ENCODE data around the gene ILKAP.

The ILKAP gene

DNA sequence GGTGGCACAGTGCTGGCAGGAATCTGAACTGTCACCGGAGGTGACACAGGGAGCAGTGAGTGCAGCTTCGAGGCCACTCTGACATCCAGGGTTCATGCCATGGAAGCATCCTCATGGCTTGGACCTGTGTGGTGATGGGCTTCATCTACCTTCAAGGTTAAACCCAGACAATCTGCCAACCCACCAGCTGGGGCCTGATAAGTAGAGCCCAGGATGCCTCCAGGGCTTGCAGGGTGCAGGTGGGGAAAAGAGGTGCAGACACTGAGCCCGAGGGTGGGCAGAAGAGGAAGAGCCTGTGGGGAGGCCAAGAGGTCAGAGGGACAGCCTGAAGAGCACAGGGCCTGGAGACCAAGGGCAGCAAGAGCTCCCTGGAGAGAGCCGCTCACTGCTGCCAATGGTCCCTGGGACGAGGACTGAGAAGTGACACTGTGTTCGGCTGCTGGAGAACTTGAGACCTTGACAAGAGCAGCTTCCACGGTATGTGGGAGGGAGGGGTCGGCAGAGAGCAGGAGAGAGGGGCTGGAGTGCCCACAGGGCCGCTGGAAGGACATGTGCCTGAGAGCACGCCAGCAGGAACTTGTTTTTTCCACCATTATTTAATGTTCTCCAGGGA lies 44.5 kb upstream of the ILKAP start:
- Histone ChIP-seq H3K36me3 (replicated peaks) (no peaks in the 10 kb centered on the region), H3K4me3 (ENCODE audit: low read depth, low read length) (no peak overlapping the region), H3K27me3 (replicated peaks) (no peaks in the 10 kb centered on the region), H3K27ac (no peak overlapping the region)
- DNase-seq = no peak
- in situ Hi-C loops (cut with HindIII; ENCODE audit: low pct_ligation_motif_present, low sequenced_read_pairs) = no loop called here
- TF ChIP-seq, protein P1, sequence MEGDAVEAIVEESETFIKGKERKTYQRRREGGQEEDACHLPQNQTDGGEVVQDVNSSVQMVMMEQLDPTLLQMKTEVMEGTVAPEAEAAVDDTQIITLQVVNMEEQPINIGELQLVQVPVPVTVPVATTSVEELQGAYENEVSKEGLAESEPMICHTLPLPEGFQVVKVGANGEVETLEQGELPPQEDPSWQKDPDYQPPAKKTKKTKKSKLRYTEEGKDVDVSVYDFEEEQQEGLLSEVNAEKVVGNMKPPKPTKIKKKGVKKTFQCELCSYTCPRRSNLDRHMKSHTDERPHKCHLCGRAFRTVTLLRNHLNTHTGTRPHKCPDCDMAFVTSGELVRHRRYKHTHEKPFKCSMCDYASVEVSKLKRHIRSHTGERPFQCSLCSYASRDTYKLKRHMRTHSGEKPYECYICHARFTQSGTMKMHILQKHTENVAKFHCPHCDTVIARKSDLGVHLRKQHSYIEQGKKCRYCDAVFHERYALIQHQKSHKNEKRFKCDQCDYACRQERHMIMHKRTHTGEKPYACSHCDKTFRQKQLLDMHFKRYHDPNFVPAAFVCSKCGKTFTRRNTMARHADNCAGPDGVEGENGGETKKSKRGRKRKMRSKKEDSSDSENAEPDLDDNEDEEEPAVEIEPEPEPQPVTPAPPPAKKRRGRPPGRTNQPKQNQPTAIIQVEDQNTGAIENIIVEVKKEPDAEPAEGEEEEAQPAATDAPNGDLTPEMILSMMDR (IDR thresholded peaks at IDR 0.05; ENCODE audit: low read depth, low read length, missing control alignments) = no peak

DNA sequence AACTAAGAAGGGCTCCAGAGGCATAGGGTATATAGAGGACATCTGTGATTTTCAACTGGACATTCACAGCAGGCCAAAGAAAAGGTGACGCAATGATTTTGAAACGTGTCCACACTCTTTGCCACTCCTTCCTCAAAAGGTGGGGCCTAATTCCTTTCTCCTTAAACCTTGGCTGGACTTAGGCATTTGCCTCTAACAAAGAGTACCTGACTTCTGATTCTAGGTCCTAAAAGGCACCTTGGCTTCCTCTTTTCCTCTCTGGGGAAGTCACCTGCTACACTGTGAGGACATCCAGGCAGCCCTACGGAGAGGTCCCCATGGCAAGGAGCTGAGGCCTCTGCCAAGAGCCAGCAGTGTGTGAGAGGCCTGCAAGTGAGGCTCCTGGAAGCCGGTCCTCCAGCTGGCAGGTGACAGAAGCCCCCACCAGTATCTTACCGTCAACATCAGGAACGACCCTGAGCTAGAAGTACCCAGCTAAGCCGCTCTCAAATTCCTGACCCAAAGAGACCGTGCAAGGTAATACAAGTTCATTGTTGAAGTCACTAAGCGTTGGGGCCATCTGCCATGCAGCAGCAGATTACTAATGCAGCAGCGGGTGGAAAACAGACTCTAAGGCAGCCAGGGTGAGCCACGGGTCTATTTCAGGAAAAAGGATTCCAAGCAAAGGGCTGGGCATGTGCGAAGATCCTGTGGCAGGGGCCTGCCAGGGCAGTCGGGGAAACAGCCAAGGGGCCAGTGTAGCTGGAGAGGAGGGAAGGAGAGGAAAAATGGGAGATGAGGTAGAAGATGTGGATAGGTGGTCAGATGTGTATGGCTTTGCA lies 43.7 kb upstream of the ILKAP start:
- in situ Hi-C loops (cut with HindIII; ENCODE audit: low pct_ligation_motif_present, low sequenced_read_pairs) = no loop called here
- Histone ChIP-seq H3K36me3 (replicated peaks) (no peaks in the 10 kb centered on the region), H3K27me3 (replicated peaks) (no peaks in the 10 kb centered on the region), H3K27ac (no peak overlapping the region), H3K4me3 (ENCODE audit: low read depth, low read length) (no peak overlapping the region)
- DNase-seq = no peak
- TF ChIP-seq, protein P1 (IDR thresholded peaks at IDR 0.05; ENCODE audit: low read depth, low read length, missing control alignments) = no peak

DNA sequence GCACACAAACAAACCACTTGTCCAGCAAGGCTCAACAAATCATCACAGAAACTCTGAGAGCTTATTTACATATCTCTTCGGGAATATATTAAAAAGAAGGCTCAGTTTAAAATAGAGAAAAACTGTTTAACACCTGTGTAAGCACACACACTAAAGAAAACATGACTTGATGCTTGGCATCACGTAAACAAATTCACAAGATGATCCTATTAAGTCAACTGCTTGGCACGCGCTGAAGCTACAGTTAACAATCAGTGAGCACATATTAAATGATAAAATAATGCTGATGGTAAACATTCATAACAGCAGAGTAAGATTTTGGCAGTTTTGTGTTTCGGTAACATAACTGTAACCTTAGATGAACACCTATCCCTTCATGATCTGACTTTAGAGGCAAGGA lies 40.7 kb upstream of the ILKAP start:
- no peak overlapping the region for H3K27ac ChIP-seq
- H3K27me3 ChIP-seq (replicated peaks) = peaks cover under 1% of the 10 kb centered on the region
- no peak overlapping the region for H3K4me3 ChIP-seq (ENCODE audit: low read depth, low read length)
- H3K36me3 ChIP-seq (replicated peaks) = no peaks in the 10 kb centered on the region
- no peak for DNase-seq
- in situ Hi-C loops (cut with HindIII; ENCODE audit: low pct_ligation_motif_present, low sequenced_read_pairs) = no loop called here
- TF ChIP-seq, protein P1 (IDR thresholded peaks at IDR 0.05; ENCODE audit: low read depth, low read length, missing control alignments) = no peak

DNA sequence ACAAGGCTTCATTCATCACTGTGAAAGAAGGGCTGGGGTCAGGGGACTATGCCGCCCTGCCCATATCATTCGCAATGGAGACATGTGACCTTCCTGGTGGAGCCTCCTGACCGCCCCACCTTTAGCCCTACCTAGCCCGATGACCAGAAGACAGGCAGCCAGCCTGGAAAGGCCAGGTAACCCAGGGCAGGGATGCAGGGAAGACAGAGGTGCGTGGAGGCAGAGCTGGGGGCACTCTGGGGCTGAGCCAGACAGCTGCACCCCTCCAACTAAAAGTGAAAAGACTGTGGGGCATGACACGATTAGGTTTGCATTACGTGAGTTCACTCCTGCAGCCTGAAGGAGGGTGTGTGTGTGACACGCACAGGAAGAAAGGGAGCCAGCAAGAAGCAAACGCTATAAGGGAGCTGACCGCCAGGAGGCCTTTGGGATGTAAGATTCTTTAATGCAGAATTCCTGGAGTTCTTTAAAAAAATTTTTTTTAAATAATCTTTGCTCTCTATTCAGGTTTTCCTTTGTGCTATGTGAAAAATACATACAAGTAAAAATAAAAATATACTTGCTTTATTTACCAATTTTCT lies 40.1 kb upstream of the ILKAP start:
- in situ Hi-C loops (cut with HindIII; ENCODE audit: low pct_ligation_motif_present, low sequenced_read_pairs) = no loop called here
- TF ChIP-seq, protein P1 (IDR thresholded peaks at IDR 0.05; ENCODE audit: low read depth, low read length, missing control alignments) = peak; percentile 61
- no peak for DNase-seq
- Histone ChIP-seq H3K27me3 (replicated peaks) (peaks cover 4% of the 10 kb centered on the region), H3K4me3 (ENCODE audit: low read depth, low read length) (no peak overlapping the region), H3K36me3 (replicated peaks) (no peaks in the 10 kb centered on the region), H3K27ac (no peak overlapping the region)

DNA sequence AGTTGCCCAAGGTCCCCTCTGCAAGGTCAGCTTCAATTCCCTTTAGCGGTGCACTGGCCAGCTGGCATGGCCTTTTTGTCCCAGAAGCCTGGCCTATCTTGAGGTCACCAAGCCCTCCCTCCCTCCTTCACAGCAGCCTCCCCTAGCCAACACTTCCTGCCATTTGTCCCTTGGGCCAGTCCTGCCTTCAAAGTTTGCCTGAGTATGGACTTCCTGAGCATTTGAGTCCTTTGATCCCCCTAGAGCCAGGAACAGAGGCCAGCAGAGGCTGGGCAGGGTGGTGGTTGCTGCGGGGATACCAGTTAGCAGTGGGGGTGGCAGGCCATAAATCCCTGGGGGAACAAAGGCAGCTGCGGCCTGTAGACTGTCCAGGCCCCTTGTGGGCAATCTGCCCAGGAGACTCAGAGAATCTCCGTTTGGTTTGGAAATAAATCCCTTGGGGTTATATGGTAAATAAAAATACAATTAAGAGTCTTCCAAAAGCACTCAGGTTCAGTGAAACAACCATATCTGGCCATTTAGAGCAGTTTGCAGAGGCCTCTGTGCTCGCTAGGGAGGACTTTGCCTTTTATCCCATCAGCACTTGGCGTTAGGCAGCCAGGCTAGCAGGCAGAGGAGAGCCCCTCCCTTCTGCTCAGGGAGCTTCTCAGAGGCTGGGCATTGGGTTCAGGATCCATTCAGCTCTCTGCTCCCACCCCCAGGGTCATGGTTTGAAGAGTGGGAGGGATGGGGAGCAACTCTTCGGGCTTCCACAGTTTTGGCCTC lies 39.4 kb upstream of the ILKAP start:
- TF ChIP-seq, protein P1 (IDR thresholded peaks at IDR 0.05; ENCODE audit: low read depth, low read length, missing control alignments) = no peak
- Histone ChIP-seq H3K36me3 (replicated peaks) (no peaks in the 10 kb centered on the region), H3K27me3 (replicated peaks) (peaks cover 4% of the 10 kb centered on the region), H3K27ac (no peak overlapping the region), H3K4me3 (ENCODE audit: low read depth, low read length) (no peak overlapping the region)
- DNase-seq = no peak
- in situ Hi-C loops (cut with HindIII; ENCODE audit: low pct_ligation_motif_present, low sequenced_read_pairs) = no loop called here

Measured in brain microvascular endothelial cell (primary cell).